ENCODE data around the gene SERPINB7. TPM values are rescaled to one million over a fixed set of nuclear protein-coding genes. Genes with fewer than 3 reads are reported as not detected.

SERPINB7 gene
- total RNA-seq, 1 donor from 2014 or later = 18.0 TPM

- no peak overlapping the region for H3K4me3 ChIP-seq (ENCODE audit: insufficient read depth, low read depth, low read length)
- H3K36me3 ChIP-seq (ENCODE audit: insufficient read depth, low read length) = no peaks in the 10 kb centered on the region
- H3K4me2 ChIP-seq (ENCODE audit: low read length) = no peak overlapping the region
- no peak overlapping the region for H3K9ac ChIP-seq (ENCODE audit: low read length)
- Mint-ChIP-seq H3K27me3 (ENCODE audit: low read depth, unreplicated experiment) (no peaks in the 10 kb centered on the region), H3K36me3 (ENCODE audit: low read depth, unreplicated experiment) (no peaks in the 10 kb centered on the region), H3K4me1 (ENCODE audit: low read depth, unreplicated experiment) (peaks cover 4% of the 10 kb centered on the region), H3K4me3 (ENCODE audit: unreplicated experiment) (no peak overlapping the region), H3K27ac (ENCODE audit: unreplicated experiment) (no peak overlapping the region), H3K9me3 (ENCODE audit: unreplicated experiment) (peaks cover 2% of the 10 kb centered on the region)
- H3K79me2 ChIP-seq (ENCODE audit: insufficient read depth, low read length) = no peaks in the 10 kb centered on the region
- TF ChIP-seq EZH2 (IDR thresholded peaks at IDR 0.05; ENCODE audit: insufficient read depth, low read length) (no peak), CTCF (IDR thresholded peaks at IDR 0.05; ENCODE audit: insufficient read depth, low read depth, low read length) (peak; percentile 27)
- FAIRE-seq (no peak), DNase-seq (ENCODE audit: low read depth) (peak; percentile 10)
- no peaks in the 10 kb centered on the region for H3K27me3 ChIP-seq (ENCODE audit: insufficient read depth, low read length)
- H4K20me1 ChIP-seq (ENCODE audit: insufficient read depth, low read length) = no peaks in the 10 kb centered on the region
- H3K9me3 ChIP-seq (ENCODE audit: insufficient read depth, low read depth, low read length) = no peaks in the 10 kb centered on the region
- H3K27ac ChIP-seq (ENCODE audit: low read depth, low read length) = no peak overlapping the region
- H3K4me1 ChIP-seq (ENCODE audit: insufficient read depth, low read length) = no peaks in the 10 kb centered on the region
- no peak overlapping the region for H2AFZ ChIP-seq (ENCODE audit: low read depth, low read length)
Observed at GRCh38 chr18:63823516-63824219, 48.5 kb downstream of the SERPINB7 start.

GRCh38 chr18:63824220-63824525 is 49.0 kb downstream of the SERPINB7 start:
- no peak overlapping the region for H3K4me3 Mint-ChIP-seq (ENCODE audit: unreplicated experiment)
- no peaks in the 10 kb centered on the region for H3K27me3 Mint-ChIP-seq (ENCODE audit: low read depth, unreplicated experiment)
- H2AFZ ChIP-seq (ENCODE audit: low read depth, low read length) = no peak overlapping the region
- no peaks in the 10 kb centered on the region for H3K9me3 ChIP-seq (ENCODE audit: insufficient read depth, low read depth, low read length)
- no peaks in the 10 kb centered on the region for H3K27me3 ChIP-seq (ENCODE audit: insufficient read depth, low read length)
- no peaks in the 10 kb centered on the region for H3K79me2 ChIP-seq (ENCODE audit: insufficient read depth, low read length)
- H3K27ac Mint-ChIP-seq (ENCODE audit: unreplicated experiment) = no peak overlapping the region
- DNase-seq (ENCODE audit: low read depth) (no peak), FAIRE-seq (no peak)
- H3K36me3 Mint-ChIP-seq (ENCODE audit: low read depth, unreplicated experiment) = no peaks in the 10 kb centered on the region
- peaks cover 2% of the 10 kb centered on the region for H3K9me3 Mint-ChIP-seq (ENCODE audit: unreplicated experiment)
- no peaks in the 10 kb centered on the region for H4K20me1 ChIP-seq (ENCODE audit: insufficient read depth, low read length)
- no peaks in the 10 kb centered on the region for H3K4me1 ChIP-seq (ENCODE audit: insufficient read depth, low read length)
- H3K9ac ChIP-seq (ENCODE audit: low read length) = no peak overlapping the region
- H3K36me3 ChIP-seq (ENCODE audit: insufficient read depth, low read length) = no peaks in the 10 kb centered on the region
- H3K4me2 ChIP-seq (ENCODE audit: low read length) = no peak overlapping the region
- no peak overlapping the region for H3K4me3 ChIP-seq (ENCODE audit: insufficient read depth, low read depth, low read length)
- H3K27ac ChIP-seq (ENCODE audit: low read depth, low read length) = no peak overlapping the region
- TF ChIP-seq CTCF (IDR thresholded peaks at IDR 0.05; ENCODE audit: insufficient read depth, low read depth, low read length) (no peak), EZH2 (IDR thresholded peaks at IDR 0.05; ENCODE audit: insufficient read depth, low read length) (no peak)
- H3K4me1 Mint-ChIP-seq (ENCODE audit: low read depth, unreplicated experiment) = peaks cover 5% of the 10 kb centered on the region

- DNase-seq (ENCODE audit: low read depth) (no peak), FAIRE-seq (no peak)
- Mint-ChIP-seq H3K9me3 (ENCODE audit: unreplicated experiment) (peaks cover 2% of the 10 kb centered on the region), H3K27ac (ENCODE audit: unreplicated experiment) (peak overlapping the region; percentile 17), H3K36me3 (ENCODE audit: low read depth, unreplicated experiment) (no peaks in the 10 kb centered on the region), H3K4me3 (ENCODE audit: unreplicated experiment) (no peak overlapping the region), H3K27me3 (ENCODE audit: low read depth, unreplicated experiment) (no peaks in the 10 kb centered on the region), H3K4me1 (ENCODE audit: low read depth, unreplicated experiment) (peaks cover 13% of the 10 kb centered on the region)
- no peak overlapping the region for H3K4me2 ChIP-seq (ENCODE audit: low read length)
- H3K9me3 ChIP-seq (ENCODE audit: insufficient read depth, low read depth, low read length) = no peaks in the 10 kb centered on the region
- no peak overlapping the region for H3K4me3 ChIP-seq (ENCODE audit: insufficient read depth, low read depth, low read length)
- peaks cover 11% of the 10 kb centered on the region for H3K4me1 ChIP-seq (ENCODE audit: insufficient read depth, low read length)
- H3K9ac ChIP-seq (ENCODE audit: low read length) = no peak overlapping the region
- H3K27me3 ChIP-seq (ENCODE audit: insufficient read depth, low read length) = no peaks in the 10 kb centered on the region
- no peaks in the 10 kb centered on the region for H3K36me3 ChIP-seq (ENCODE audit: insufficient read depth, low read length)
- H3K27ac ChIP-seq (ENCODE audit: low read depth, low read length) = no peak overlapping the region
- H3K79me2 ChIP-seq (ENCODE audit: insufficient read depth, low read length) = no peaks in the 10 kb centered on the region
- TF ChIP-seq EZH2 (IDR thresholded peaks at IDR 0.05; ENCODE audit: insufficient read depth, low read length) (no peak), CTCF (IDR thresholded peaks at IDR 0.05; ENCODE audit: insufficient read depth, low read depth, low read length) (no peak)
- no peaks in the 10 kb centered on the region for H4K20me1 ChIP-seq (ENCODE audit: insufficient read depth, low read length)
- no peak overlapping the region for H2AFZ ChIP-seq (ENCODE audit: low read depth, low read length)
Observed at GRCh38 chr18:63828120-63828519, 52.9 kb downstream of the SERPINB7 start.
